RKO (cell line): ENCODE measurements around the gene ACBD6.

ENCODE experiments used
- DNase-seq: peaks from one replicate; pipeline ENCODE4 v3.0.0-alpha.2; 2016; ENCODE audit warnings: low spot score

Gene ACBD6

DNA sequence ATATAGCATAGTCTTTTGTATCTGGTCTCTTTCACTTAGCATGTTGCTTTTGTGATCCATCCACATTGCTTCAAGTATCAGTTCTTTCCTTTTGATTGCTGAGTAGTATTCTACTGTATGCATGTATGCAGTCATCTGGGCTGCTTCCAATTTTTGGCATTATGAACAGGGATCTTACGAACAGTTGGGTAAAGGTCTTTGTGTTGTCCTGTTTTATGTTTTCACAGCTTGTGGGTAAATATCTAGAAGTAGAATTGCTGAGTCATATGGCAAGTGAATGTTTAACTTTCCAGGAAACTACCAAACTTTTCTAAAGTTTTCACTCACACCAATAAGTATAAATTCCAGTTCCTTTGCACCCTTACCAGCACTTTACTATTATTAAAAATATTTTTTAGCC lies 211.4 kb downstream of the ACBD6 start:
- no peak for DNase-seq

DNA sequence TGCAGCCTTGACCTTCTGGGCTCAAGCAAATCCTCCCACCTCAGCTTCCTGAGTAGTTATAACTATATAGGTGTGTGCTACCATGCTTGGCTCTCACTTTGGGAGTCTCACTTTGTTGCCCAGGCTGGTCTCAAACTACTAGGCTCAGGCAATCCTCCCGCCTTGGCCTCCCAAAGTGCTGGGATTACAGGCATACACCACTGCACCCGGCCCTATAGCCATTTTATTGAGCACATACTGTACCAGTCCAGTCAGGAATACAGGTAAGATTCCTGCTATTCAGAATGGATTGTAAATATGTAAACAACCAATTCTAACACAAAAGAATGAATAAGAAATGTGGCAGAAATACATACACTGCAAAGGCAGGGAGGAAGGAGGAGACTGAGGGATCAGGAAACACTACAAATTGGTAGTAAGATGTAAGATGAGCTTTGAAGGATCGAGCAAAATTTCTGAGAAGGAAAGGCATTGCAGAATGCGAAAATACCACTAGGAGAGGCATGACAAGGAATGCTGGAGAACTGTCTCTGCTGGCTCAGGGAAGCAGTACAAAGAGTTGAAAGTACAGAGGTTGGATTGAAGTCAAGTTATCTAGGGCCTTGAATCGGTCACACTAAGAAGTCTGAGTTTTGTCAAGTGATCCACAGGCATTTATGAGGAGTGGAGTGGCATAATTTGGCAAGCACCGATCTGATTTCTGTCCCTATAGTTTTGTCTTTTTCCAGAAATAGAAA lies 211.9 kb downstream of the ACBD6 start:
- DNase-seq: no peak

DNA sequence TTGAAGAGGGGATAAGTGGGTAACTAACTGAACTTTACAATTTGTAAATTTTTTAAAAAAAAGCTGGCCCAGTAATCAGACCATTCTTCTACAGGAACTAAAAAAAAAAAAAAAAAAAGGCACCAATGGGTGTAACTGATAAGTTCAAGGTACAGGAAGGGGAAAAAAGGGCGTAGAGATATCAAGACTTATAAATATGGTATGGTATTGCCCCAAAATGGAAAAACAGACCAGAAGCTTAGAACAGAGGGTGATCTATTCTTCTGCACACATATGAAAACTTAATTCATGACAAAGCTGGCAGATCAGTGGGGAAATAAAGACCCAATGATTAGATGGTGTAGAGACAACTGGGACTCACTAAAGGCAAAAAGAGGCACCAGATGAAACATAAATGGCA lies 213.4 kb downstream of the ACBD6 start:
- DNase-seq: no peak

DNA sequence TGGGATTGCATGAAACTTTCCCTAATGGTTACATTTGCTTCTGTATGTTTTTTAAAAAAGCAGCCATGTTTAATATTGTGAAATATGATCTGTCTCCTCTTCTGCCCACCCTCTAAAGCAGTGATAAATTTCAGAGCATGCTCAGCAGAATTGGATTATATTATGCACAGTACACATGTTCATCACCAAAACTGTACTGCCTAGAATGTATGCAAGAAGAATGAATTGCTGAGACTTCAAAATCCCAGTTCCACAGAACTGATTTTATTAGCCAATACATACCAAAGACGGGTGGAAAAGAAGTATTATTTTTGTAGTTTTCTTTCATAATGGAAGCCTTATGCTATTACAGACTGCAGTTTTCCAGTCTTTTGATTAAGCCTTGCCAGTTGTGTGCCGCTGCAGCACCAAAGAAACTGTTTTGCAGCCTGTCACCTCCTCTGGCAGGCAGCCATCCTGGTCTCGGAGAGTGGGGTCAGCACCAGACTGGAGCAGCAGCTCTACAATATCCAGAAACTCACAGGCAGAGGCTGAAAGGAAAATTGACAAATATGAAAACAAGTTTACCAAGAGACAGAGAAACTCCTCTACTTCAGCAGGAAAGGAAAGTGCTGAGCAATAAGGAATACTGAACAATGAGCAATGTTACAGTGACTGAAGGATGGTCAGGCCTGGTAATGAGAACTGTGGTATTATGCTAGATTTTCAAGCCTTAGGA lies 214.2 kb downstream of the ACBD6 start:
- DNase-seq: no peak

DNA sequence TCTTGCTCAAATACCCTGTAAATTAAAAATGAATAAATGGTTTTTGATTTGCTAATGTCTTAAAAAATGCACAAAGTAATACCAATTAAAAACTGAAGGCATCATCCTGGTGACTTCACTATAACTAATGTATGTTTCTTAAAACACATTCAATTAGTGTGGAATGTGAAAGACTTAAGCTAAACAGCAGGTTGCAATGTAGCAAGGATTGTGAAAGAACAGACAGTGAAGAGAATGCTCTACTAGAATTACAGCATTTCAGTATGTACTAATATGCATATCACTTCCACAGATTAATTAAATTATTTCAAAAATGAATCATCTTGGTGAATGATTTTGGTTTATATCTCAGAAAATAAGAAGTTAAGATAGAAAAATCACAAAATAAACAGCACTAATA lies 216.0 kb downstream of the ACBD6 start:
- no peak for DNase-seq

DNA sequence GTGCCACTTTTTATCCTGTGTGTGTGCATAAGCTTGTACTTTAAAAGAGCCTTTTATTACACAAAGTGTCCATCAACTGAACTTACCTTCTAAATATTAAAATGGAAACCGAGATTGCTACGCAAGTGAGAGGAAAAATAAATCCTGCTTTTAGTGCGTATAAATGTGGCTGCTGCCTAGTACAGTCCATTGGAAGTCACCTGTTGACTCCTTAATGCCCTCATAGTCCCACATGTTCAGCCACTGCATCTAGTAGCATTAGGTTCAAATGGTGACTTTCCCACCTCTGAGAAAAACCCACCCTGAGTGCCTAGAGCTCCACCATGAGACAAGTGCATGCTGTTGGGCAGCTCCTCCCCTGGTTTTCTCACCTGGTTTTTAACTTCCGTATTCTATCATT lies 219.3 kb downstream of the ACBD6 start:
- no peak for DNase-seq

DNA sequence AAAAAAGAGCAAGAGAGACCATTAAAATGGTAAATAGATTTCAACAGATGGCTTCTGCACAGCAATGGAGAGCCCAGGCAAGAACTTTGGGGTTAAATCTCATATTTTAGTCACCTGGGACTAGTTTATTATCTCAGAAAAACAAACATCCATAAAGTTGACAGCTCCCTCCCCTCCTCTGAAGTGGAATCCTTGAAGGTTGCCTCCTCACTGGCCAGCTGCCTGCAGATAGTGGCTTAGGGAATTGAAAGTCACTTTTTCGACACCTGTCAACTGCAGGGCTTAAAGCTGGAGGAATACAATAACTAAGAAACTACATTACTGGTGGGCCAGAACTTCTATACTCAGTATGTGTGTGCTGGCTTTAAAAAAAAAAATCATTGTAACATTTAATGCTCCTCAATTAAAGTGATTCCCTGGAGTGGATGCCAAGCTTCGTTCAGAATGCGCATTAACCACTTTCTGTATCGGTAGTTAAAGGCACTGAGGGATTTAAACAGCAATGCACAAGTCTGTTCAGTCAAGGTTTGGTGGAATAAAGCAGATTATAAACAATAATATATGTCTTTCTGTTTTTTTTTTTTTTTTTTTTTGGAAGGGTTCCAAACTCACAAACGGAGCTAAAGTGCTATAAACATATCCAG lies 219.9 kb downstream of the ACBD6 start:
- no peak for DNase-seq

DNA sequence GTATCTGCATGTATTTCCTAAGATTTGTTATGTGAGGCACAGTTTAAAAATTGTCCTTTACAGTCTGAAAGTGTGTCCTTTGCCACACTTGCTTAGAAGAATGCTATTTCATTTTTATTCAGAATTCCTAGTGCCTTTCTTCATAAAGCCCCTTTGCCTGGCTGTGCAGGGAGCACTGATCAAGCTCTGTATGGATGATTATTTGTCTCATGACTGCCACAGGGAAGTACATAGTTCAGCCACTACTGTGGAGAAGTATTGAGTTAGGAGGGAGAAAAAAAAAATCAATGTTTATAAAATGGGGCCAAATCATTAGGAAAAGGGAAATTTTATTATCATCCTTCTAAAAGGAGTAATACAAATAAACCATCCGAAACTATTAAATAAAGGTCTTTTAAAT lies 220.9 kb downstream of the ACBD6 start:
- DNase-seq: no peak

DNA sequence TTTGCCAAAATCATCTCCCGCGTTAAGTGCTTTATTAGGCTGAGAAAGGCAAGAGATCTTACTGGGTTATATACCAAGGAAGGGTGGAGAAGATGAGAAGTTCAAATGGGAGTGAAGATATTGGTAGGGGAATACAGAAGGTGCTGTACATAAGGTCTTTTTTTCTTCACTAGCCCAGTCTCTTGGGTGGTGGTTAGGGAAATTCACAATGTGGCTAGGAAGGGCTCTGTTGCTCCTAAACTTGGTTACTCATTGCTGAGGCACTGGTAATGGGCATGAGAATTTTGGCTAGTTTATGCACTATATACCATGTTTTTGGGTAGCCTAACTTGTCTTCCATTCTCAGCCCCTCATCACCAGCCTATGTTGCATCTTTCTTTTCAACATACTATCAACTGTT lies 221.8 kb downstream of the ACBD6 start:
- DNase-seq: no peak

DNA sequence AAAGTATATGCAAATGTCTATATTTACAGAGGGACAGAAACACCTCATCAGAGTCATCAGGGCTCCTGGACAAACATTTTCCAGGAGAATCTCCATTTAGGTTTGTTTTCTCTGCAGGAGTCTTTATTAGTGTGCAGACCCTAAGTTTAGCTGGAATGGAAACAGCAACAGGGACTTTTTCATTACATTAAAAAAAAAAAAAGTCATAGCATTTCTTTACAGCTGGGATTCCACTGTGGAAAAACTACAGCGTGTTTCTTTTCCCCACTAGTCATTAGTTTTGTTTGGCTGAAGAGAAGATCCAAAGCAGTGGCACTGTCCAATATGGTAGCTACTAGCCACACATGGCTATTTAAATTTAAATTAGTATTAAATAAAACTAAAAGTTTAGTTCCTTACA lies 222.7 kb downstream of the ACBD6 start:
- DNase-seq: no peak

DNA sequence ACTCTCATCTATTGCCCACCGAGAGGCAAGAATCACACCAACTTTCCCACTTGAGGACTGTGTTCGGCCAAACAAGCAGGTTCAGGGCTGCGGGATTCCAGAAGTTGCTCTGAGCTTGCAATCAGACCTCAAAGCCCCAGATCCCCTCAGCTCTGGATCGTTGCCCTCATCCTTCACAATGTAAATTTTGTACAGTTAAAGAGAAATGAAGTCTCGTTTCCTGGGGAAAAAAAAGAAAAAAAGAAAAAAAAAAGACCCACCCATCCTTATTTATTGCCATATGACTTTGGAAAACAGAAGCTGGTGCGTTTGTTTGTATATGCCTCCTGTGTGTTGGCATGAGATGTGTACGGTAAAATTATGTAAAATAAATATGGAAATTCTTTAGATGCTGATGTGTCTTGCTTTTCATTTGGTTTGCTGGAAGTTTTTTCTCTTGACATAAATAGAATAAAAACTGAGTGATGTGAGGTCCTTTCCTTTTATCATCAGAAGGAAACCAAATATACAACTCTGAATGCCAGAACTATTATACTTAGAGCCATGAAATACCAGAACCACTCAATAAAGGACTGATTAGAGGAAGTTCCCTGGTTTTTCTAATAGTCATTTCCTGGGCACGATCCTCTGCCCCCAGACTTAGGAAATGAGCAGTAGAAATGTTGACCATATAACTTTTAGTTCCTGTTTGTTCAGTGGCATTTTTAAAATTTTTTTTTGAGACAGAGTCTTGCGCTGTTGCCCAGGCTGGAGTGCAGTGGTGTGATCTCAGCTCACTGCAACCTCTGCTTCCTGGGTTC lies 223.6 kb downstream of the ACBD6 start:
- DNase-seq: no peak

DNA sequence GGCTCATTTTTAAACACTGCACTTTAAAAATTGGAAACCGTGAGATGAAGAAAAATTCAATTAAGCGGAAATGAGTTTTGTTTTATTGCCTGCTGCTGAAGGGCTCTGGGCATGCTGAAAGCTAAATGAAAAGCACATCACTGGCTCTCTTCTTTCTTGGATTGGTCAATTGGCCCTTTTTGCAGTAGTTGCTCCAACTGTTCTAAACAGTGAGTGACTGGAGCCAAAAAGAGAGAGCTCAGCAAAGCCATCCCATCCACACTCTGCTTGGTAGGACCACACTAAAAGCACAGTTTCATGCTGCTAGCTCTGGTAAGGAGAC lies 224.2 kb downstream of the ACBD6 start:
- DNase-seq: no peak

DNA sequence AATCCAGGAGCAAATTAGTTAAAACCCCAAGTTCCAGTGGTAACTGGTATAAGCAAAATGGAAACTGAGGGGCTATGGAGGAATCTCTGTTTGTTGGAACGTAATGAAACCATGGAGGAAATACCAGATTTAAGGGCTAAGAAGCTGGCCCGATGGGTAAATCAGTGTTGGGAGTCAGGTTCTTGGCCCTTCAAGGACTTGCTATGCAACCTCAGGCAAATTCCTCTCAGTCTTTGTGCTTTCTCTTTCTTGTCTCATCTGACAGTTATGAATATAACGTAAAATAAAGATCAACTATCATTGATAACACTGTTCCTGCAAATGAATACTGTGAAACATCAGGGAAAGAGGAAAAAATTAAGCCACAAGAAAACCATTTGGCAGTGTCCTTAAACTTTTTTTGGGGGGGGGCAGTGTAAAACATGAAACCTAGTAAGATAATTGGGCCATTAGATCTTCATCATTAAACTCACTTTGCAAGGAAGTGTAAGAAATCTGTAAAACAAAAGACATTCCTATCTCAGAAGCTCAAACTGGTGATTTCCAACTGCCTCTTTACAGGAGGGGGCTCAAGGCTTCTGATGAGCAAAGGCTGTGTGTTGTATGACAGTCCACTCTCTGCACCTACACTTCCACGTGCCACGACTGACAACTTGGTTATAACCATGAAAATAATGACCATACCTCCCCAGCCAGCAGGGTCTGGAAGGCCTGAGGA lies 224.7 kb downstream of the ACBD6 start:
- DNase-seq: no peak

DNA sequence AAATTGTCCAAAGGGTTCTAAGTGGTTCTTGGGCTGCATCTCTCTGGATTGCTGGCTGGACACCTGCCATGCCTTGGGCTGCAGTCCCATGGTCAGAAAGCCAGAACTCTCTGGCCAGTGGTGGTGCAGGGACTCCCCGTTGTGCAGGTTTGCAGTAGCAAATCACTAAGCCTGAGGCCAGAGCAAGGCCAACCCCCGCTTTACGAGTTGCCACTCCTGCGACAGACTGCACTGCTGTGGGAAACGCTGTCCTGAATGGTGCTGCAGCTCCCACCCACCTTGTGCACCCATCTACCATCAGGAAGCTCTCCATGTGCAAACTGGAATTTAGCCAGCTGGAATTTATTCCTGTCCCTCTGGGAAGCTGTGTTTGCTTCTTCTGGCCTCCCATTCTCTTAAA lies 226.7 kb downstream of the ACBD6 start:
- no peak for DNase-seq

DNA sequence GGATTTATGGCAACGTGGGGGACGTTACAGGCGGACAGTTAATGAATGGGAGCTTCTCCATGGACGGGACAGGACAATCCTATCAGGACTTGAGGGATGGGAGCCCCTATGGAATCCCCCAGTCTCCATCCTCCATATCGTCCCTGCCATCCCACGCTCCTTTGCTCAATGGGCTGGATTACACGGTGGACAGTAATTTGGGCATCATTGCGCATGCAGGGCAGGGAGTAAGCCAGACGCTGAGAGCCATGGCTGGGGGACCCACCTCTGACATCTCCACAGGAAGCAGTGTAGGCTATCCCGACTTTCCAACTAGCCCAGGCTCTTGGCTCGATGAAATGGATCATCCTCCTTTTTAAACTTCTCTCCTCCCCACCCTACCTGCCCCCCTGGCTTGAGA lies 228.2 kb downstream of the ACBD6 start:
- no peak for DNase-seq

DNA sequence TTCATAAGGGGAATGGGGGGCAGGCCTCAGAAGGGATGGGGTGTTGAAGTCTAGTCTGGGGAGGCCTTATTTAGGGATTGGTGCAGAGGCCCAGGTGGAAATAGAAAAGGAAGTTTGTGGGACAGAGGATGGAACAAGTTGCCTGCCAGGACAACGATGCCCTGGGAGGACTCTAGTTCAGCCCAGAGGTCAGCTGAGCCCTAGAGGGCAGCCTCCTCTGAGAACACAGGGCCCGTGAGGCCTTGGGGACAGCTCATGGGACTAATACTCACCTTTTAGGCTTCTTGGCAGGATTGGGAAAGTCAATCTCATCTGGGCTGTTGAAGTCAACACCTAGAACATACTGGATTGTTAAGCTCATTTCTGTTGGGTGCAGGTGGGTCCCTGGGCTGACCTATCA lies 229.3 kb downstream of the ACBD6 start:
- no peak for DNase-seq

DNA sequence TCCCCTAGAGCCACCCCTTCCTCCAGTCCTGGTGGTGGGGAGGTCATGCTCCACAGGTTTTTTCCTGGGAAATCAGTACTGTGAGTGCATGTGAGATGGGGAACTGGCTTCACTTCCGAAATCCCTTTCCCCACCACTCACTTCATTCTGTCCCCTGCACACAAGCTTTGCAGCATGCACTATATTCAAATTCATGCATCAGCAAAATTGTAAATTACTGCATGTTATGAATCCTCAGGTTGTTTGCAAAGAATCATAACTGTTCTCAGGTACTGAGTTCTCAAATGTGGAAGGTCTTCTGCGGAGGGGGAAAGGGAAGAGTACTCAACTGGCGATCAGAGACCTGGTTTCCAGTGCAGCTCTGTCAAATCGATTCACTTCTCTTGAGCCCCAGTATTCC lies 230.0 kb downstream of the ACBD6 start:
- DNase-seq: no peak

DNA sequence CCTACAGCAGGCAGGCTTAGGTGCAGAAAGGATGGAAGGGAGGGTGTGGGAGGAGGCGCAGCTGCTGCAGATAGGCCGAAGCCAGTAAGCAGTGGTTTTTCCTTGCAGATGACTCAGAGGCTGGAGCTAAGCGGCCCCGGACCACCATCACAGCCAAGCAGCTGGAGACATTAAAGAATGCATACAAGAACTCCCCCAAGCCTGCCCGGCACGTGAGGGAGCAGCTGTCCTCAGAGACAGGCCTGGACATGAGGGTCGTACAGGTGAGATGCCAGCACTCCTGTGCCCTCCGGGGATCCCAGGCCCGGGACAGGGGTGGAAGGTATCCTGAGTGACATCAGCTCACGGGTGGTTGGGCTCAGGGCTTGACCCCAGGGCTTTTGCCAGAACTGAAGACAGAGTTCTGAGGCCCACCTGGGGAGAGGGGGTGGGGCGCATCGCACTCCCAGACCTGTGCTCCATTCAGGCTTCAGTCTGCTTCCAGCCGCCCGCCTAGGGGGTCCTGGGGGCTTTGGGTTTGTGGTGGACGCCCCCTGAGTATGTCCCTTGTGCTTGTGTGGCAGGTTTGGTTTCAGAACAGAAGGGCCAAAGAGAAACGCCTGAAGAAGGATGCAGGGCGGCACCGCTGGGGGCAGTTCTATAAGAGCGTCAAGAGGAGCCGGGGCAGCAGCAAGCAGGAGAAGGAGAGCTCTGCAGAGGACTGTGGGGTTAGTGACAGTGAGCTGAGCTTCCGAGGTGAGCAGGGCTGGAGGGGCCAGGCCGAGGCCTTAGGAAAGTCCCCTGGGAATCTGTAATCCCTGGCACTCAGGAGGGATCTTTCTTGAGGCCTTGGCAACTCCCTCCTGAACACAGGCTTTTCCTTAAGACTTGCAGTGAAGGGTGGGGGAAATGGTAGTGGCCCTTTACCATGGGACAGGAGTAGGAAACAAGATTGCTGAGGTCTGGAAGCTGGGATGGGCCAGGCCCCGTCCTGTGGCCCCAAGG lies 230.8 kb downstream of the ACBD6 start:
- no peak for DNase-seq

DNA sequence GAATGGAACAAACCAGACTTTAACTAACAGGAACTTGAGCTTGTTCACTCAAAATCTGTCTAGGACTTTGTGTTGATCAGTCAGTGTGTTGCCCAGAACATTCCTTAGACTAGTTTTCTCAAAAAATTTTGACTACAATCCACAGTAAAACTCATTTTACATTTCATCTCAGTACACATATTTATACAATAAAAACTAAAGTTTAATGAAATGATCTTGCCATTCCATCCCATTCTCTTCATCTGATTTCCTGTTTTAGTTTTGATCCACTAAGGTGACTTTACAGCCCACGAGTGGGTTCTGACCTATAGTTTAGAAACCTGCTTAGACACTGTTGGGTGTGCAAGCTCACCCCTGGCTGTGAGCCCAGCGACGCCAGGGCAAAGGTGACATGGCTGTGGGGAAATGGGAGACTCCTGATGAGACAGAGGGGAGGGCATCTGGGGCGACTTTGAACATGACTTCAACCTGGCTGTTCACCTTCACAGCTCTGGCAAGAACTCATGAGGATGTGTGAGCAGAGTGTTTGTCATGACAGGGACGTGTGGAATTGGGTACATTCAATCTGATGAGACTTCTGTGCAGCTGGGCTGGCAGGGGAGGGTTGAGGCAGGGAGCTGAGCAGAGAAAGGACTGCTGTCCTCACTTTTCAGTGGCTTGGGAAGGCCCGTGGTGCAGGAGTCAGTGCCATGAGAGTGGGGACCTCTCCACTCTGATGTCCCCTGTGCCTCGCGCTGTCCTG lies 231.7 kb downstream of the ACBD6 start:
- no peak for DNase-seq
